Hematopoietic multipotent progenitor cell treated with erythropoietin and hydrocortisone succinate and interleukin-3 and kit ligand, for 4 days (in vitro differentiated cells): ENCODE measurements around the gene MRPL2.

ENCODE experiments used
- DNase-seq: peaks from one replicate; pipeline ENCODE4 v3.0.0-alpha.2; 2015

Gene MRPL2

DNA sequence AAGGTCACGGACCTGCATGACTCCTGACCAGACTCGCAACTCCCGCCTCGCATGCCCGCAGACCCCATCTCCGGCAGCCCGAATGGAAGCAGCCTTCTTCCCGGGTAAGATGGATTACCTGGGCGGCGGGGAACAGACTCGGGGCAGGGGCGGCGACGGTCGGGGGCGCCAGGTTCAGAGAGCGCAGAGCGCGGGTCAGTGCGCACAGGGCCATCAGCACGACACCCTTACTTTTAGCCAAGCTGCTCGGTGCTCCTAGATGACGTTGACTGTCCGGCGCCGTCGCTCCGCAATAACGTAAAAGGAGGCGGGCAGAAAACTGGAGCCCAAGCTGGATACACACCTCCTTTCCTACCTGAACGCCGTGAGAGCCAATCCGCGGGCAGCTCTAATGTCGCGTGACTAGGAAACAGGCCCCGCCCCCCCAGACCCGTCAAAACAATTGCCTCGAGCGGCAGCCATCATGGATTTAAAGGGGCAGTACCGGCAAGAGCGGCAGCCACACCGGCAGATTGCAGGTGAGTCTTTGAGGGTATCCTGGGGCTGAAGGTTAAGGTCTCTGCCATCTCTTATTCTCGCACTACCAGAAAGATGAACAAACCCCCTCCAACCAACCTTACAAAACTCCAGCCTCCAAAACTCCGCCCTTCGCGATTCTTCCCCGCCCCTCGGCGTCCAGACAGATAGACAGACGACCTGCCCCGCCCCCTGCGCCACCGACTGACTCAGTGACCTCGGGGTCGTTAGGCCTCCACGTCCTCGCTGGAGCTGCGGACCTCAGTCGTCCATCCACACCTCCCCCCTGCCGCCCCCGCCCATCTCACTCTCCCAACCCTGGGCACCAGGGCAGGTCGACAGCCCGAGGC, at the start of gene MRPL2, which contains the start of gene KLC4:
Gene MRPL2 (minus strand): TSS at position 267 of the 866 bp plus-strand sequence. CDS start 53 bp downstream, at position 214.
Gene KLC4 (plus strand): TSS at position 464 of the 866 bp plus-strand sequence. CDS start 1,705 bp downstream, outside the sequence.
- DNase-seq = peak; percentile 100

DNA sequence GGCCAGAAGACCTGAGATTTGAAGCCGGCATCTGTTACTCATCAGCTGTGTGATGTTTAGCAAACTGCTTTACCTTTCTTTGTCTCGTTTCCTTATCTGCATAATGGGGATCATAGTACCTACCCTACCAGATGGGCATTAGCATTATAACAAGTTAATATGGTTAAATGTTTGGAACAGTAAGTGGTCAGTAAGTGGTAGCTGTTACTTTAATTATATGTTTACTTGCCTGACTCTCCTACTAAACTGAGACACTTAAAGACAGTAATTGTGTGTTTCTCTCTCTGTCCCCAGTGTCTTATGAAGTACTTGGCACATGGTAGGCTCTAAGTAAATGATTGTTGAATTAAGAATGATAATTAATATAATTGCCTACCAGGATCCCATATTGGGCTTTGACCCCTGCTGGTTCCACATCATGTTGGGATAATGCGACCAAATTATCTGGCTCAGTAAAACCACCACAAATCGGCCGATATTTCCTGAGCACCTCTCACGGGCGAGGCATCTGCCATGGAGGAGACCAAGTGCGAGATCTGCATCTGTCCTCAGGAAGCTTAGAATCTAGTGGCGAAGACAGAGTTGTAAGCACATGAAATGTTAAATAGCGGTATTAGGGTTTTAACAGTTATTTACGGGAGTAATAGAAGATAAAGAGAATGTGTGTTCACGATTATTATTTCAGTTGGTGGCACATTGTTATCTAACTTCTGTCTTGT, 48.3 kb upstream of the MRPL2 start:
- no peak for DNase-seq

- DNase-seq = peak; percentile 35
Observed at GRCh38 chr6:43105538-43106222, 46.4 kb upstream of the MRPL2 start.

GRCh38 chr6:43103253-43103876, 44.1 kb upstream of the MRPL2 start:
- DNase-seq = no peak

DNA sequence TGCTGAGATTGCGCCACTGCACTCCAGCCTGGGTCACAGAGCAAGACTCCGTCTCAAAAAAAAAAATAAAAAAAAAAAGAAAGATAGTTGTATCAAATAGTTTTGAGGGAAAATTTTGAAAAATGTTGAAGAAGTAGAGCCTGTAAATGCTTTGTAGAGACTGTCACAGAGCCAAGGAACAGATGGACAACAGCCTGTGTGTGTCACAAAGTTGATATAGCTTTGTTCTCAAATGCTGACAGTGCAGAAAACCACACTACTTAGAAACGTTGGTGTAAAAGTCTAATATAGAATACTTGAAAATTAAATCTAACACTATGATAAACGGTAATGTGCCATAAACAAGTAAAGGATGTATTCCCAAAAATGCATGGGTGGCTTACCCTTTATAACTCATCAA, 42.3 kb upstream of the MRPL2 start:
- no peak for DNase-seq

- no peak for DNase-seq
Observed at GRCh38 chr6:43097502-43097901, 38.3 kb upstream of the MRPL2 start.

GRCh38 chr6:43097098-43097489, 37.9 kb upstream of the MRPL2 start:
- no peak for DNase-seq

DNA sequence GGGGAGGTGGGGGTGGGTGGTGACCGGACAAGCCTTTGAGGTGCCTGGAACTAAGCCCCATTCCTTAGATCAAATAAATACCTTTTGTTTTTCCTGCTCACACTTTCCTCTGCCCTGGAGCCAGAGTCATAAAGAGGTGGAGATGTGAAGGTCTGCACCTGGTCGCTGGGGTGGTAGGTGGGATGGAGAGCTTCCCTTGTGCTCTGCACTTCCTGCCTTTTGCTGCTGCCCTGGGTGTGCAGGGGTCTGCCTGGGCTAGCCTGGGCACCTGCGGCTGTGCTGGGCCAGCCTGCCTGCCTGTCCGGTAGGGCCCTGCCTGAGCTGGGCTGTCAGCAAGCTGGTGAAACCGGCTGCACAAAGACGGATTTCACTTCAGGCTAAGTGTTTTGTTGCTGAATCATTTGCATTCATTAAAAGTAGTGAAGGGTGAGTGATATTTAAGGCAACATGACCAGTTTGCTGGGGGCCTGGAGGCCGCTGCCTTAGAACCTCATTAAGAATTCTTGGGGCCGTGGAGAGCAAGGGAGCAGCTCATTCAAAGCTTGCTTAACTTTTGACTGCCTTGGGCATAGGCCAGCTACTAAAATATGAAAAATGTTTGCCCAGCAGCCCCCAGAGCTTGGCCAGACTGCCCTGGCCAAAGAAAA, 37.3 kb upstream of the MRPL2 start:
- DNase-seq = peak; percentile 42

- peak; percentile 45 for DNase-seq
Observed at GRCh38 chr6:43095939-43096338, 36.7 kb upstream of the MRPL2 start.

- DNase-seq = peak; percentile 64
Observed at GRCh38 chr6:43093436-43094289, 34.4 kb upstream of the MRPL2 start.

DNA sequence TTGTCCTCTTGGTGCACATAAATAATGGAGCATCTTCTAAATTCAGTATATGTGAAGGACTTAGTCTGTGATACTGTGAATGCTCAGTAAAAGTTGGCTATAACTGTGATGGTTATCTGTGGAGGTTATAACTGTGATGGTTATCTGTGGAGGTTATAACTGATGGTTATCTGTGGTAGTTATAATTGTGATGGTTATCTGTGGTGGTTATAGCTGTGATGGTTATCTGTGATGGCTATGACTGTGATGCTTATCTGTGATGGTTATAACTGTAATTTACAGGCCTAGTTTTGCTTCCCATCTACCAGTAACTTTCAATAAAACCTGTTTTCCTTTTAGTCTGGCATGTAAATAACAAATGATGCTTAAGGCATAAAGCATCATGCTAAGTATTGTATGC, 33.4 kb upstream of the MRPL2 start:
- peak; percentile 44 for DNase-seq

GRCh38 chr6:43091436-43091991, 32.3 kb upstream of the MRPL2 start:
- DNase-seq = peak; percentile 56

DNA sequence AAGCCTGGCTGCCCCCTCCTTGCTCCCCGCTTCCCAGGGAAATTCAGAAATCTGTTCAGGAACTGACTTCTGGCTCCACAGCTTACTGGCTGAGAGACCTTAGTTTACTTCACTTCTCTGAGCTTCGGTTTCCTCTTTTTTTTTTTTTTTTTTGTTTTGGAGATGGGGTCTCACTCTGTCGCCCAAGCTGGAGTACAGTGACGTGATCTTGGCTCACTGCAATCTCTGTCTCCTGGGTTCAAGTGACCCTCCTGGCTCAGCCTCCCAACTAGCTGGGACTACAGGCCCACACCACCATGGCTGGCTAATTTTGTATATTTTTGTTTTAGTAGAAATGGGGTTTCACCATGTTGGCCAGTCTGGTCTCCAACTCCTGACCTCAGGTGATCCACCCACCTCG, 31.8 kb upstream of the MRPL2 start:
- DNase-seq = no peak

- no peak for DNase-seq
Observed at GRCh38 chr6:43090559-43090956, 31.3 kb upstream of the MRPL2 start.

DNA sequence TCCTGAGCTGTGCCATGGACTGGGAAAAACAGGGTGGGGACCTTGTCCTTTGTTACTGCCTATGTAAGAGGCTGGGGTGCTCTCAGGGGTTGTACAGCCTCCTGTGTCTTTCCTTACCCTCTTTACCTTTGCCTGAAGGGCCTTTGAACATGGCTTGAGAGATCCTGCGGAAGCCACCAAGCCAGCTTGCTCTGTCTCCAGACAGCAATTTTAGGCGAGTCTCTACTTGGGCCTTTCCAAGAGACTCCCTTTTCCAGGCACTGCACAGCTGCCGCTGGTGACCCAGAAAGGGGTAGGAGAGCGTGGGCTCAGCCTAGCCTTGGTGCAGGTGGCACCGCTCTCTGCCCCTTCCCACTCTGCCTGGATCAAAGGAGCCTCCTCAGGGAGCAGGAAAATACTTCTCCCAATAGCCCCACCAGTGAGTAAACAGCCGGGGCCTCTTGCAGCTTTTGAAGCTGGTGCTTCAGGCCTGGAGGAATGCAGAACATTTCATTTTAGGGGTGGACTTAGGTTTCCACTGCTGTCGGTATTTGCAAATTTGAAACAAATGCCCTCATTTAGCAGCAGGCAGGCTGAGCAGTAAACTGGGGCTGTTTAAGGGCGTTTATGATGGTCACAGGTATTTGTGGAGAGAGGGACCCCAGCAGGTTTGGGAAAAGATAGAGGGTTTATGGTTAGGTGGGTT, 30.8 kb upstream of the MRPL2 start:
- DNase-seq = no peak

DNA sequence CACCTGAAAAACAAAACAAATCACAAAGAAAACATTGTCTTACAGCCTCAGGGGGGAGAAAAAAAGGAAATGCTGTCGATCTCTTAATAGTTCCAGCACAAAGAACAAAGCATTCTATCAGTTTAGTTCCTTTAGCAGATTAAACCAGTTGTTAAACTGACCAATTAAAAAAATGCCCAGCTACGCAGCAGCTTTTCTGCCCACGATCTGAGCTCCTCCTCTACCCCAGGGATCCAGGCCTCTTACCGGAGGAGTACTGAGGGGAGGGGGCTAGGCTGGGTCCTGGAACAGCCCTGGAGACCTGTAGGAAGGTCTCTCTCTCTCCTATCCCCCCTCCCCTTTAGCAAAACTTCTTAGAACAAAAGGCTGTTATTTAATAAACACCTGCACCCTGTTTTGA, 30.2 kb upstream of the MRPL2 start:
- no peak for DNase-seq

GRCh38 chr6:43088654-43089056, 29.4 kb upstream of the MRPL2 start:
- DNase-seq = no peak

DNA sequence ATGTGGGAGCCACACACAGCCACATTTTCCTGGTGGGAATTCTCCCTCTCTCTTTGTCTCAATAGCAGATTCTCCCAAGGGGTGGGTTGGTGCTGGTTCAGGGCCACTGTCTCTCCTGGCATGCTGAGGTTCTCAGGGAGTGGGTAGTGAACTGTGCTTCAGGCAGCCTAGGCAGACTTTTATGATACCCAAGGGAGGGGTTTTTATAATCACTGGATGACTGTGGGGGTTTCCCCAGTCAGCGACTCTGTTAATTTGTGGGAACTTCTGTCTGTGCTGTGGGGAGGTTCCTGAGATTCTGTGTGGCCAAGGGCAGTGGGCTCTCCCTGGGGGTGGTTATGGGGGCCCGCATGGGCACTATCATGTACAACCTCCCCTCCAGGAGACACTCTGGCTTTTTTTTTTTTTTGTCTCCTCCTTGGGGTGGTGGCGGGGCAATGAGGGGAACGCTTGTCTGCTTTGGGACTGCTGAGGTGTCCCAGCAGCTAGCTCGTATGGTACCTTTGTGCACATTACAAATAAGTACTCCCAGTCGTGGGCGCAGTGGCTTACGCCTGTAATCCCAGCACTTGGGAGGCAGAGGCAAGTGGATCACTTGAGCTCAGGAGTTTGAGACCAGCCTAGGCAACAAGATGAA, 26.9 kb upstream of the MRPL2 start:
- DNase-seq = no peak

DNA sequence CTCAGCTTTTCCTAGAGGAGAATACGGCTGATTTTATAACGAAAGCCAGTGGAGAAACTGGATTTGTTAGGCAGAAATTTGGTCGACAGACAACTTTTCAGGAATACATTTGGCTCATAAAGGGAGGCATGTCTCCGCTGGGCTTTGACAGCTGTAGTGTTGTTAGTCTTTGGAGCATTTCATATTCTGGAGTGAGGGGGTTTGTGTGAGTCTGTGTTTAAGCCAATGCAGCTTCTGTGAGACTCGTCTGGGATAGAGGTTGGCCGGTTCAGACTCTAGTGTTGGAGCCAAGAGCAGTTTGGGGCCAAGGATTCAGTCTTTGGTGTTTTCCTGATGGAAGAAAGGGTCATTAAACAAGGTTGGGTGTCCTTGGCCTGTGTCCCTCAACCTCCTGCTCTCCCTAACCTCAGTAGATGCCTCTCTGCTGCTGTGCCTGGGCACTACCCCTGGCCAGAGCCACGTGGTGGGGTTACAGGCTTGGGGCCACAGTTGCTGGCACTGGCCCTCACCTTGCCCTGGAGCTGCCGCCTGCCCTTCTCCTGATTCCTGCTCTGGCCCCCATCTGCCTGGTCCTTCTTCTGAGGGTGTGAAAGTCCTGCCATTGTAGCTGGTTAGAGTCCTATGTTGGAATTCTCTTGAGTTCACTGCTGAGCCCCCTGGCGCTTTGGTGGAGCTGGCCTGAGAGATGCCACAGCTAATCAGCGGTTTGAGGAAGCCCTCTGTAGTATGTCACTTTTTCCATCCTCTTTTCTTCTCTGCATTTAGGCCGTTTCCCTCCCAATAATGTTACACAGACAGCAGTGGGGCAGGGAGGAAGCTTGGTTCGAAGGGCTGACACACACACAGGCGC, 23.8 kb upstream of the MRPL2 start:
- no peak for DNase-seq
